H1 (cell line): ENCODE results near the gene RIPOR1.

Experiments
- CBX8 ChIP-seq: fragments of 300-800, 300-1000 bp; sonication (generic); IDR thresholded peaks from 2 replicates; pipeline ENCODE4 v1.7.1; 2016; ENCODE audit warnings: low read depth, low read length, borderline replicate concordance
- CHD1 ChIP-seq: IDR thresholded peaks from 2 replicates; pipeline ENCODE4 v1.6.1; 2012; ENCODE audit warnings: low read depth, low read length, improper control_type of control experiment
- TEAD4 ChIP-seq: IDR thresholded peaks from 2 replicates; pipeline ENCODE4 v1.6.1; 2012; ENCODE audit warnings: low read depth, low read length, inconsistent platforms, mixed read lengths
- TF ChIP-seq, protein P1 (sequence below): IDR thresholded peaks from 2 replicates; pipeline ENCODE4 v1.6.1; 2011; ENCODE audit warnings: low read depth, mild to moderate bottlenecking, low read length; ENCODE audit not compliant: insufficient read depth
- TF ChIP-seq, protein P2 (sequence below), 3 experiments: IDR thresholded peaks; 1 replicate in 2 of 3; 2 replicates in 1 of 3; pipeline versions ENCODE4 v1.5.1 to v1.6.1; 2011; ENCODE audit warnings: low read length in 3 of 3, mild to moderate bottlenecking in 3 of 3, inconsistent platforms in 2 of 3, low read depth in 1 of 3, moderate library complexity in 1 of 3; ENCODE audit not compliant: insufficient read depth in 1 of 3; ENCODE audit errors: control extremely low read depth in 1 of 3

- no peak for TF ChIP-seq CBX8
- TF ChIP-seq, protein P1, sequence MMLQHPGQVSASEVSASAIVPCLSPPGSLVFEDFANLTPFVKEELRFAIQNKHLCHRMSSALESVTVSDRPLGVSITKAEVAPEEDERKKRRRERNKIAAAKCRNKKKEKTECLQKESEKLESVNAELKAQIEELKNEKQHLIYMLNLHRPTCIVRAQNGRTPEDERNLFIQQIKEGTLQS = no peak
- no peak for TF ChIP-seq TEAD4
- TF ChIP-seq, protein P2, sequence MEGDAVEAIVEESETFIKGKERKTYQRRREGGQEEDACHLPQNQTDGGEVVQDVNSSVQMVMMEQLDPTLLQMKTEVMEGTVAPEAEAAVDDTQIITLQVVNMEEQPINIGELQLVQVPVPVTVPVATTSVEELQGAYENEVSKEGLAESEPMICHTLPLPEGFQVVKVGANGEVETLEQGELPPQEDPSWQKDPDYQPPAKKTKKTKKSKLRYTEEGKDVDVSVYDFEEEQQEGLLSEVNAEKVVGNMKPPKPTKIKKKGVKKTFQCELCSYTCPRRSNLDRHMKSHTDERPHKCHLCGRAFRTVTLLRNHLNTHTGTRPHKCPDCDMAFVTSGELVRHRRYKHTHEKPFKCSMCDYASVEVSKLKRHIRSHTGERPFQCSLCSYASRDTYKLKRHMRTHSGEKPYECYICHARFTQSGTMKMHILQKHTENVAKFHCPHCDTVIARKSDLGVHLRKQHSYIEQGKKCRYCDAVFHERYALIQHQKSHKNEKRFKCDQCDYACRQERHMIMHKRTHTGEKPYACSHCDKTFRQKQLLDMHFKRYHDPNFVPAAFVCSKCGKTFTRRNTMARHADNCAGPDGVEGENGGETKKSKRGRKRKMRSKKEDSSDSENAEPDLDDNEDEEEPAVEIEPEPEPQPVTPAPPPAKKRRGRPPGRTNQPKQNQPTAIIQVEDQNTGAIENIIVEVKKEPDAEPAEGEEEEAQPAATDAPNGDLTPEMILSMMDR (IDR thresholded peaks at IDR 0.05; ENCODE audit: control extremely low read depth in 1 of 3, insufficient read depth in 1 of 3, low read depth in 1 of 3, low read length in 3 of 3) = no peak
- TF ChIP-seq CHD1 = no peak
These were observed 4.5 kb downstream of the RIPOR1 start for GRCh38 chr16:67533024-67533560.
